ENCODE results near the gene SLC16A4. TPM values are rescaled to one million over a fixed set of nuclear protein-coding genes. Genes with fewer than 3 reads are reported as not detected.

The SLC16A4 gene
- total RNA-seq, 2 experiments from 2014 or later = not detected

DNA sequence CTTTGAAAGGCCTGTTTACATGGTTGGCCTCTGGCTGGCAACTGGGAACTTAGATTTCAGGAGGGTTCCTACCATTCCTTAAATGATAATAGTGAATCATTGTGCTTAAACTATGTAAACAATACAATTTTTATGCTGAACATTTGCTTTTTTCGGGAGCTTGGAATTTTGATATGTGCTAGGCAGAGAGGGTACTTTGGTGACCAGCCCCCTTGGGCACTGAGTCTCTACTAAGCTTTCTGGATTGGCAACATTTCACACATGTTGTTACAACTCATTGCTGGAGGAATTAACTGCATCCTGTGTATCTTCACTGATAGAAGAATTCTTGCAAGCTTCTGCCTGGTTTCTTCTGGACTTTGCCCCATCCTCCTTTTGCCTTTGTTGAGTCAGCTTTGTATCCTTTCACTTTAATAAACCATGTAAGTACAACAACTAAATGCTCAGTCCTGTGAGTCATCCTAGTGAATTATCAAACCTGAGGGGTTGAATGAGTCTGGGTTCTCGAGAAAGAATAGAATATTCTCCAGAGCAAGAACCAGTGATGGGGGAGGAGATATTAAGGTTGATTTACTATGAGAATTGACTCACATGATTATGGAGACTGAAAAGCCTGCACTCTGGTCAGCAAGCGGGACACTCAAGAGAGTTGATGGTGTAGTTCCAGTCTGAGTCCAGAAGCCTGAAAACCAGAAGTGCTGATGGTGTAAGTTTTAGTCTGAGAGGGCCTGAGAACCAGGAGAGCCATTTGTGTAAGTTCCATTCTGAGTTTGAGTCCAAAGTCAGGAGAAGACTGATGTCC lies 3.1 kb upstream of the SLC16A4 start:
- Histone ChIP-seq H3K4me3 (ENCODE audit: low read length) (no peak overlapping the region), H3K27ac (ENCODE audit: low read depth in 1 of 2, low read length in 2 of 2) (no peak overlapping the region), H3K9me3 (ENCODE audit: control insufficient read depth in 1 of 2, insufficient read depth in 1 of 2, low read length in 2 of 2) (peaks cover 0 to 7% of the 10 kb centered on the region in 2 experiments), H3K4me1 (ENCODE audit: insufficient read depth, low read length) (no peaks in the 10 kb centered on the region), H3K36me3 (ENCODE audit: insufficient read depth, low read length) (peaks cover 4% of the 10 kb centered on the region), H3K27me3 (ENCODE audit: control insufficient read depth in 1 of 2, insufficient read depth in 2 of 2, low read length in 2 of 2) (no peaks in the 10 kb centered on the region)
- DNase-seq = no peak
- CTCF ChIA-PET = interaction anchor here (1.3 kb wide), 1 partner anchor 197 kb away, joined by 3 read pairs; no protein-coding TSS in a partner anchor
- intact Hi-C loops (cut with DNase I, micrococcal nuclease) = no loop called here
- Mint-ChIP-seq H3K27ac (no peak overlapping the region), H3K36me3 (ENCODE audit: low read depth) (peaks cover 36% of the 10 kb centered on the region), H3K27me3 (no peaks in the 10 kb centered on the region), H3K4me1 (ENCODE audit: low read depth) (no peaks in the 10 kb centered on the region), H3K4me3 (no peak overlapping the region), H3K9me3 (no peaks in the 10 kb centered on the region)
- ATAC-seq (ENCODE audit: poor library complexity) = no peak
- POLR2A ChIA-PET = interaction anchor here (0.6 to 1.3 kb wide), 2 partner anchors 55 to 1169 kb away, joined by 3 to 6 read pairs; partner anchors contain the start of gene RBM15
- TF ChIP-seq CTCF (IDR thresholded peaks at IDR 0.05) = no peak

DNA sequence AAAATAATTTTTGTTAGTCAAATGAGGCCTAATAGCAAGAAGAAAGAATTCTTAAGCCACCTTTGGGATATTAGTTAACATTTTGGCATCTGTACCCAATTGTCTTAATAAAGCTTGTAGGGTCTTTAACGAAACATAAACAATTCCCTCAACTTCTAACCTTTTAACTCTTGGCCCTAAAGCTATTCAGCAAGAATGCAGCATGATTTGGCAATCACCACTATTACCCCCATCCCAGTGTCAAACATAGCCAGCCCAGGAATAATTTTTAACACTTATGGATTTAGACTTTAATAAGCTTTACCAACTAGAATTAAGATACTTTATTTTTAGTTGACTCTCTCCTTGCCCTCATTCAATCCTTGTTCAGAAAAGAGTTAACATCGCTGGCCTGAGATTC lies 2.5 kb upstream of the SLC16A4 start:
- intact Hi-C loops (cut with DNase I, micrococcal nuclease) = no loop called here
- no peaks in the 10 kb centered on the region for H3K4me1 ChIP-seq (ENCODE audit: insufficient read depth, low read length)
- no peak for TF ChIP-seq CTCF (IDR thresholded peaks at IDR 0.05)
- CTCF ChIA-PET = interaction anchor here (1.3 kb wide), 1 partner anchor 196 kb away, joined by 3 read pairs; no protein-coding TSS in a partner anchor
- Mint-ChIP-seq H3K4me1 (ENCODE audit: low read depth) (no peaks in the 10 kb centered on the region), H3K36me3 (ENCODE audit: low read depth) (peaks cover 30% of the 10 kb centered on the region), H3K27ac (no peak overlapping the region), H3K9me3 (no peaks in the 10 kb centered on the region), H3K27me3 (no peaks in the 10 kb centered on the region), H3K4me3 (no peak overlapping the region)
- no peaks in the 10 kb centered on the region for H3K27me3 ChIP-seq (ENCODE audit: control insufficient read depth in 1 of 2, insufficient read depth in 2 of 2, low read length in 2 of 2)
- no peak overlapping the region for H3K4me3 ChIP-seq (ENCODE audit: low read length)
- no peak overlapping the region for H3K27ac ChIP-seq (ENCODE audit: low read depth in 1 of 2, low read length in 2 of 2)
- no peak for DNase-seq
- H3K36me3 ChIP-seq (ENCODE audit: insufficient read depth, low read length) = peaks cover 4% of the 10 kb centered on the region
- no peak for ATAC-seq (ENCODE audit: poor library complexity)
- POLR2A ChIA-PET = interaction anchor here (0.6 to 1.3 kb wide), 2 partner anchors 54 to 1169 kb away, joined by 3 to 6 read pairs; partner anchors contain the start of gene RBM15
- peaks cover 0 to 7% of the 10 kb centered on the region in 2 experiments for H3K9me3 ChIP-seq (ENCODE audit: control insufficient read depth in 1 of 2, insufficient read depth in 1 of 2, low read length in 2 of 2)

GRCh38 chr1:110390096-110390495 lies 730 bp downstream of the SLC16A4 start:
- H3K4me3 ChIP-seq (ENCODE audit: low read length) = no peak overlapping the region
- no peak overlapping the region for H3K27ac ChIP-seq (ENCODE audit: low read depth in 1 of 2, low read length in 2 of 2)
- no peaks in the 10 kb centered on the region for H3K27me3 ChIP-seq (ENCODE audit: control insufficient read depth in 1 of 2, insufficient read depth in 2 of 2, low read length in 2 of 2)
- POLR2A ChIA-PET = no interaction called here
- DNase-seq (no peak), ATAC-seq (ENCODE audit: poor library complexity) (no peak)
- peaks cover 13% of the 10 kb centered on the region for H3K36me3 Mint-ChIP-seq (ENCODE audit: low read depth)
- H3K27me3 Mint-ChIP-seq = no peaks in the 10 kb centered on the region
- CTCF ChIA-PET = no interaction called here
- intact Hi-C loops (cut with DNase I, micrococcal nuclease) = no loop called here
- no peaks in the 10 kb centered on the region for H3K4me1 Mint-ChIP-seq (ENCODE audit: low read depth)
- H3K36me3 ChIP-seq (ENCODE audit: insufficient read depth, low read length) = peaks cover 4% of the 10 kb centered on the region
- TF ChIP-seq CTCF (IDR thresholded peaks at IDR 0.05) = no peak
- H3K9me3 ChIP-seq (ENCODE audit: control insufficient read depth in 1 of 2, insufficient read depth in 1 of 2, low read length in 2 of 2) = no peaks in the 10 kb centered on the region
- H3K9me3 Mint-ChIP-seq = no peaks in the 10 kb centered on the region
- H3K4me1 ChIP-seq (ENCODE audit: insufficient read depth, low read length) = no peaks in the 10 kb centered on the region
- no peak overlapping the region for H3K4me3 Mint-ChIP-seq
- H3K27ac Mint-ChIP-seq = no peak overlapping the region
